Right lobe of liver (tissue), 4 donors: ENCODE data around the gene CACNA1S.

ENCODE experiments used
- CTCF ChIP-seq, 4 donors: fragments of 200-600 bp in 3 of 4; fragments of 450-650 bp in 1 of 4; IDR thresholded peaks; one replicate each; pipeline versions ENCODE4 v1.5.1 to v1.8.0; 2016 to 2022; ENCODE audit warnings: antibody characterized with exemption in 4 of 4, mild to moderate bottlenecking in 2 of 4
- POLR2A ChIP-seq: fragments of 450-650 bp; IDR thresholded peaks from one replicate; pipeline ENCODE4 v1.6.1; 2017; ENCODE audit warnings: antibody characterized with exemption, mild to moderate bottlenecking
- donor health status: DM: no; HTN: no; CAD: no.
- donor health status: DM: no; HTN: no; CAD: no.
- donor health status: DM: no; HTN: yes; CAD: no.

GRCh38 chr1:201138311-201138840, 26.1 kb upstream of the CACNA1S start:
- TF ChIP-seq CTCF (IDR thresholded peaks at IDR 0.05) (no peak), POLR2A (no peak)
